Suprapubic skin (tissue), 4 donors: ENCODE data around the gene SCNN1B. TPM values are rescaled to one million over a fixed set of nuclear protein-coding genes. Genes with fewer than 3 reads are reported as not detected.

ENCODE experiments used
- DNase-seq, 2 donors: peaks; one replicate each; pipeline ENCODE4 v3.0.0-alpha.2; 2019; ENCODE audit warnings: low spot score in 2 of 2
- H3K27ac ChIP-seq: fragments of 200-600 bp; sonication (generic); one replicate; pipeline ENCODE4 v1.5.1; 2019
- H3K27me3 ChIP-seq: fragments of 200-600 bp; sonication (generic); one replicate; pipeline ENCODE4 v1.5.1; 2019
- H3K36me3 ChIP-seq: fragments of 200-600 bp; sonication (generic); one replicate; pipeline ENCODE4 v1.5.1; 2019
- H3K4me1 ChIP-seq: fragments of 200-600 bp; sonication (generic); one replicate; pipeline ENCODE4 v1.5.1; 2019
- H3K4me3 ChIP-seq: fragments of 200-600 bp; sonication (generic); one replicate; pipeline ENCODE4 v1.5.1; 2019; ENCODE audit warnings: mild to moderate bottlenecking
- H3K9me3 ChIP-seq: fragments of 200-600 bp; sonication (generic); one replicate; pipeline ENCODE4 v1.5.1; 2019
- CTCF ChIP-seq, 2 donors: fragments of 200-600 bp in 1 of 2; fragments of 450-650 bp in 1 of 2; sonication (generic) in 1 of 2; IDR thresholded peaks; one replicate each; pipeline ENCODE4 v1.5.1; 2016 to 2019; ENCODE audit warnings: antibody characterized with exemption in 2 of 2, mild to moderate bottlenecking in 1 of 2, moderate library complexity in 1 of 2
- EP300 ChIP-seq: sonication (generic); formaldehyde crosslinking; IDR thresholded peaks from one replicate; pipeline ENCODE4 v1.6.1; 2017; ENCODE audit warnings: antibody characterized with exemption
- POLR2A ChIP-seq, 2 donors: fragments of 450-650 bp; IDR thresholded peaks; one replicate each; pipeline ENCODE4 v1.6.1; 2017; ENCODE audit warnings: antibody characterized with exemption in 2 of 2, mild to moderate bottlenecking in 2 of 2, moderate library complexity in 2 of 2
- POLR2AphosphoS5 ChIP-seq, 3 donors: sonication (generic); formaldehyde crosslinking; IDR thresholded peaks; one replicate each; pipeline ENCODE4 v1.6.1; 2017; ENCODE audit warnings: antibody characterized with exemption in 3 of 3
- WGBS: methylation state at CpG from one replicate; pipeline ENCODE4 v1.1.5; 2018; 5-methylcytosine and 5-hydroxymethylcytosine counted together
- total RNA-seq, 4 donors: library from RNA; depleted of rRNA; stranded (reverse); fragments of >200 nt; gene quantifications; one replicate each; pipeline ENCODE4 v1.1.0, GENCODE V29; 2016

Gene SCNN1B
- total RNA-seq, 4 donors from 2014 or later: 36.8 to 73.6 (median 64.1) TPM

- H3K4me3 ChIP-seq: no peak overlapping the region
- TF ChIP-seq EP300: no peak
- TF ChIP-seq CTCF (IDR thresholded peaks at IDR 0.05): no peak
- no peak for TF ChIP-seq POLR2A (IDR thresholded peaks at IDR 0.05)
- TF ChIP-seq POLR2AphosphoS5 (IDR thresholded peaks at IDR 0.05): no peak
- H3K27me3 ChIP-seq: no peaks in the 10 kb centered on the region
- no peaks in the 10 kb centered on the region for H3K9me3 ChIP-seq
- H3K27ac ChIP-seq: peak overlapping the region; percentile 59
- H3K4me1 ChIP-seq: peaks cover 38% of the 10 kb centered on the region
- 45% methylated on average over 4 of the region's 4 CpGs for WGBS
- no peaks in the 10 kb centered on the region for H3K36me3 ChIP-seq
- no peak for DNase-seq
Measured at GRCh38 chr16:23286131-23286532, 16.0 kb upstream of the SCNN1B start.

- no peak for DNase-seq
- no peak overlapping the region for H3K4me3 ChIP-seq
- H3K9me3 ChIP-seq: no peaks in the 10 kb centered on the region
- no peak for TF ChIP-seq POLR2AphosphoS5 (IDR thresholded peaks at IDR 0.05)
- TF ChIP-seq CTCF (IDR thresholded peaks at IDR 0.05): no peak
- TF ChIP-seq EP300: no peak
- no peak for TF ChIP-seq POLR2A (IDR thresholded peaks at IDR 0.05)
- no peaks in the 10 kb centered on the region for H3K36me3 ChIP-seq
- H3K4me1 ChIP-seq: peaks cover 32% of the 10 kb centered on the region
- no peaks in the 10 kb centered on the region for H3K27me3 ChIP-seq
- no peak overlapping the region for H3K27ac ChIP-seq
- 79% methylated on average over 3 of the region's 3 CpGs for WGBS
Measured at GRCh38 chr16:23288209-23288608, 13.9 kb upstream of the SCNN1B start.

- TF ChIP-seq POLR2AphosphoS5 (IDR thresholded peaks at IDR 0.05) (no peak), CTCF (IDR thresholded peaks at IDR 0.05) (no peak), EP300 (no peak), POLR2A (IDR thresholded peaks at IDR 0.05) (no peak)
- Histone ChIP-seq H3K4me1 (peaks cover 26% of the 10 kb centered on the region), H3K4me3 (no peak overlapping the region), H3K27ac (no peak overlapping the region), H3K9me3 (no peaks in the 10 kb centered on the region), H3K27me3 (no peaks in the 10 kb centered on the region), H3K36me3 (no peaks in the 10 kb centered on the region)
- DNase-seq: no peak
- 80% methylated on average over 9 of the region's 9 CpGs for WGBS
Measured at GRCh38 chr16:23288726-23289512, 13.2 kb upstream of the SCNN1B start.

GRCh38 chr16:23290189-23291062 lies 11.7 kb upstream of the SCNN1B start:
- H3K36me3 ChIP-seq: no peaks in the 10 kb centered on the region
- no peaks in the 10 kb centered on the region for H3K27me3 ChIP-seq
- no peak overlapping the region for H3K27ac ChIP-seq
- DNase-seq: no peak
- TF ChIP-seq CTCF (IDR thresholded peaks at IDR 0.05): no peak
- no peak for TF ChIP-seq POLR2AphosphoS5 (IDR thresholded peaks at IDR 0.05)
- no peak for TF ChIP-seq POLR2A (IDR thresholded peaks at IDR 0.05)
- no peak for TF ChIP-seq EP300
- H3K4me3 ChIP-seq: no peak overlapping the region
- H3K9me3 ChIP-seq: no peaks in the 10 kb centered on the region
- H3K4me1 ChIP-seq: peaks cover 11% of the 10 kb centered on the region
- 71% methylated on average over 12 of the region's 12 CpGs for WGBS

- H3K4me1 ChIP-seq: peaks cover 7% of the 10 kb centered on the region
- 92% methylated on average over 6 of the region's 6 CpGs for WGBS
- TF ChIP-seq POLR2AphosphoS5 (IDR thresholded peaks at IDR 0.05): no peak
- no peak for TF ChIP-seq CTCF (IDR thresholded peaks at IDR 0.05)
- TF ChIP-seq EP300: no peak
- TF ChIP-seq POLR2A (IDR thresholded peaks at IDR 0.05): no peak
Measured at GRCh38 chr16:23293016-23293415, 9.1 kb upstream of the SCNN1B start.

More at GRCh38 chr16:23293016-23293415, 9.1 kb upstream of the SCNN1B start:
- no peak overlapping the region for H3K27ac ChIP-seq
- no peaks in the 10 kb centered on the region for H3K36me3 ChIP-seq
- H3K4me3 ChIP-seq: no peak overlapping the region
- no peak for DNase-seq
- no peaks in the 10 kb centered on the region for H3K9me3 ChIP-seq
- no peaks in the 10 kb centered on the region for H3K27me3 ChIP-seq
